ENCODE data around the gene FAM168B. TPM values are rescaled to one million over a fixed set of nuclear protein-coding genes. Genes with fewer than 3 reads are reported as not detected.
"Not testable (repeated sequence)": the region's sequence is repeated elsewhere in the genome, so short reads cannot be mapped to it uniquely, and the experiment has no call there.

FAM168B gene, protein sequence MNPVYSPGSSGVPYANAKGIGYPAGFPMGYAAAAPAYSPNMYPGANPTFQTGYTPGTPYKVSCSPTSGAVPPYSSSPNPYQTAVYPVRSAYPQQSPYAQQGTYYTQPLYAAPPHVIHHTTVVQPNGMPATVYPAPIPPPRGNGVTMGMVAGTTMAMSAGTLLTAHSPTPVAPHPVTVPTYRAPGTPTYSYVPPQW
- polyA plus RNA-seq (ENCODE audit: insufficient read length in 4 of 4), result 100 to 1,000 TPM; 117 to 134 (median 126) TPM

DNA sequence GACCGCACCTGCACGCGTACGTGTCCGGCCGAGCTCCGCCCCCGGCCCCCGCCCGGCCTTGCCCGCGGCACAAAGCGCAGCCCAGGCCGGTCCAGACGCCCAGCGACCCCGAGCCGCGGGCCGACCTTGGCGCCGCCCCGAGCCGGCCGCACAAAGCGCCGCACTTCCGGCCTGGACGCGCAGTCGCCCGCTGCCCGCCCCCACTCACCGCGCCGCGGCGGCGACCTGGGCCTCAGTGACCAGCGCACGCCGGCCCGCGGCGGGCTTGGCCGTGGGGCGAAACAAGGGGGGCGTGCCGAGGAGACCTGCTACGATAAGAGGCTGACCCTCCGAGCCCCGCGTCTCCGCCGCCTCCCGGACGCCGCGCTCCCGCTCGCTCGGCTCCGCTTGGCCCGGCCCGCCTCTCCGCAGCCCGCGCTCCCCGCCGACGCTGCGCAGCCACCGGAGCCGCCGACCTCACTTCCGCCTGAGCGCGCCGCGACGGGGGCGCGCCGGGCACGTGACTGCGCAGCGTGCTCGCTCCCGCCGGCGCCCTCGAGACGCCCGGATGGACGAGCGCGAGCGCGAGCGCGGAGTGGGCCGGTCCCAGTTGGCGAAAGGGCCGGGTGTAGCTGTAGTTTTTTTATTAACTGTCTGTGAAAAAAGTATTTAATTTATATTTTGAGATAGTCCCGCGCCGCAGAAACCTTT lies at the start of gene FAM168B:
Gene FAM168B (minus strand): TSS at position 455 of the 690 bp plus-strand sequence. CDS start 10,814 bp downstream, outside the sequence.
- DNase-seq (ENCODE audit: low read depth in 4 of 4, low spot score in 3 of 4), result peak; percentile 85 to 88 (median 88)

DNA sequence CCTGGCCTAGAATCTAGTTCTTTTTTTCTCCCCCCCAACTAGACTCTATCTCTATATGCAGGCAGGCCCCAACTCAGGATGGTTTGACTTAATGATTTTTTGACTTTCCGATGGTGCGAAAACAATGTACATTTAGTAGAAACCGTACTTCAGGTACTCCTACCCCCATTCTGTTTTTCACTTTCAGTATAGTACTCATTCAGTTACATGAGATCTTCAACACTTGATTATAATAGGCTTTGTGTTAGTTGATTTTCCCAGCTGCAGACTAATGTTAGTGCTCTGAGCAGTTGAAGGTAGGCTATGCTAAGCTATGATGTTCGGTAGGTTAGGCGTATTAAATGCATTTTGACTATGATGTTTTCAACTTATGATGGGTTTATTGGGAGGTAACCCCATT lies 49.6 kb upstream of the FAM168B start:
- no peak for DNase-seq (ENCODE audit: low read depth in 4 of 4, low spot score in 3 of 4)

DNA sequence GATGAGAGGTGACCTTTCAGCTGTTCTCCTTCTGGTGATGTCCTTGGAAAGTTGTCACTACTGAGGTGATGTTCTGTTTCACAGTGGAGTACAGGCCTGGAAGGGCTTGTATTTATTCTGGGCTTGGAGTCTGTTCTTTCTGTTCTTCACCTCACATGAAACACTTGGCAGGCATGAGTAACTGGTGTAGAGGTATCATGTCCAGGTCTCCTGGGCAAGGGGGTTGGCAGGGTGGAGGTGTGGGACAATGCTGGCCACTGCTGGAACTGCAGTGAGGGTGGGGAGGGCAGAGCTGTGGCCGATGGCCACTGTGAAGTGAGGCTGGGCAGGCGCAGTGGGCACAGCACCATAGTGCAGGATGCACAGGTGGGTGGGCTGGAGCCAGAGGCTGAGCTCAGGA lies 47.3 kb upstream of the FAM168B start:
- DNase-seq (ENCODE audit: low read depth in 4 of 4, low spot score in 3 of 4), result no peak

DNA sequence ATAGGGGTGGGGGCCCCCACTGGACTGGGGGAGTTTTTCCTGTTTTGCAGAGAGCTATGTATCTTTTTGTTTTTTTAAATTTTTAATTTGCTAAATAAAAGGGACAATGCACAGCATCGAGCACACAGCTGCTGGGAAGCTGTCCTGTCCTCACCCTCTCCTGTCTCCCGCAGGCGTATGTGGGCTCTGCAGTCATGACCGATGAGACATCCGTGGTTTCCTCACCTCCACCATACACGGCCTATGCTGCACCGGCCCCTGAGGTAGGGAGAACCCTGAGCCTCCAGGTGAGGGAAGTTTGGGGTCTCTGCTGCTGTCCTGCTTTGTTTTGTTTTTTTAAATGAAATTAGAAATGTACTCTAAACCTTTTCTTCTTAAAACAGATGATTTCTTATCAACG lies 39.5 kb upstream of the FAM168B start:
- no peak for DNase-seq (ENCODE audit: low read depth in 4 of 4, low spot score in 3 of 4)

DNA sequence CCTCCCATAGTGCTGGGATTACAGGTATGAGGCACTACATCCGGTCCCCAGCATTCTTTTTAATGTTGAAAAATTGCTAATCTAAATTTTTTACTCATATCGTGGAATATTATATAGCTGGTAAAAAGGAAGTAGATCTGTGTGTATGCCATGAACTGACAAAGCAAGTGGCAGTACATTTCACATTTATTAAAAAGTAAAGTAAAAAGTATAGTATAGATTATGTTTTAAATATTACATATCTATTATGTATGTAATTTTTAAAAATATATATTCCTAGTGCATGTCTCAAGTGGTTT lies 37.0 kb upstream of the FAM168B start:
- DNase-seq (ENCODE audit: low read depth in 4 of 4, low spot score in 3 of 4), result no peak

DNA sequence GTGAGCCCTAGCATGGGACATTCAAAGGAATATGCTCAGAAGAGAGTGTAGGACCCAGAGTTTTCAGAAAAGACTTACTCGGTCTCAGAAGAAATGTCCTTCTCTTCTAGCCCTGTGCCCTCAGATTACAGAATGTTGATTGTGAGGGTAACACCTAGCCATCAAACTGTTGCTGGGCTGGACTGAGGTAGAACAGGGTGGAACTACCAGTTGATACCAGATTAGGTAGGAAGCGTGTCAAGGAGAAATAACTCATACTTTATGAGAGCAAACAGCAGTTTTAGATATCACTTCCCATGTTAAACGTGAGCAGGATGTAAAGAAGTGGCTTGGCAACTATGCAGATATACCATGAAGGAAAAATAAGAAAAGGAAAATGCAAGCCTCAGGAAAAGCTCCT lies 34.7 kb upstream of the FAM168B start:
- no peak for DNase-seq (ENCODE audit: low read depth in 4 of 4, low spot score in 3 of 4)

DNA sequence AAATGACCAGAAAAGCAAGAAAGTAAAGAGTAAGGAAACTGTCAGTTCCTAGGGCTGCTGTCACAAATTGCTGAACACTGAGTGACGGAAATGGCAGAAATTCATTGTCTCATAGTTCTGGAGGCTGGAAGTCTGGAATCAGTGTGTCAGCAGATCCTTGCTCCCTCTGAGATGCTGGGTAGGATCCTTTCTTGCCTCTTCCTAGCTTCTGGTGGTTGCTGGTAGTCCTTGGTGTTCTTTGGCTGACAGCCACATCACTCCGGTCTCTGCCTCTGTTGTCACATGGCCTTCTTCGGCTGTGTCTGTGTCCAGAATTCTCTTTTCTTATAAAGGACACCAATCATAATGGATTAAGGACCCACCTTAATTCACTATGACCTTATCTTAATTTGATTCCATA lies 33.8 kb upstream of the FAM168B start:
- no peak for DNase-seq (ENCODE audit: low read depth in 4 of 4, low spot score in 3 of 4)

DNA sequence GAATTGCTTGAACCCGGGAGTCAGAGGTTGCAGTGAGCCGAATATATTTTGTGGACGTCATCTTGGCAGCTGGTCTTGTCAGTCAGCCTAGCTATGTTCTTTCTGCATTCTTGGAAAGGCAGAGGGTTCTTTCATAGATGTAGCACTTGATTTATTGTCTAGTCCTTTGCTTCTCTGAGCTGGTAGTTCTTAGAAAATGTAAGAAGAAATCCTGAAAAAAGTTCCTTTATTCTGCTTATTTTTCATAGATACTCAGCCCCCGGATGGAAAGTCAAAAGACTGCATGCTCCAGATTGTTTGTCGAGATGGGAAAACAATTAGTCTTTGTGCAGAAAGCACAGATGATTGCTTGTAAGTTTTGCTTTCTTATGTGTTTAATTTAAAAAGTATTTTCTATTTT lies 33.2 kb upstream of the FAM168B start:
- DNase-seq (ENCODE audit: low read depth in 4 of 4, low spot score in 3 of 4), result no peak

DNA sequence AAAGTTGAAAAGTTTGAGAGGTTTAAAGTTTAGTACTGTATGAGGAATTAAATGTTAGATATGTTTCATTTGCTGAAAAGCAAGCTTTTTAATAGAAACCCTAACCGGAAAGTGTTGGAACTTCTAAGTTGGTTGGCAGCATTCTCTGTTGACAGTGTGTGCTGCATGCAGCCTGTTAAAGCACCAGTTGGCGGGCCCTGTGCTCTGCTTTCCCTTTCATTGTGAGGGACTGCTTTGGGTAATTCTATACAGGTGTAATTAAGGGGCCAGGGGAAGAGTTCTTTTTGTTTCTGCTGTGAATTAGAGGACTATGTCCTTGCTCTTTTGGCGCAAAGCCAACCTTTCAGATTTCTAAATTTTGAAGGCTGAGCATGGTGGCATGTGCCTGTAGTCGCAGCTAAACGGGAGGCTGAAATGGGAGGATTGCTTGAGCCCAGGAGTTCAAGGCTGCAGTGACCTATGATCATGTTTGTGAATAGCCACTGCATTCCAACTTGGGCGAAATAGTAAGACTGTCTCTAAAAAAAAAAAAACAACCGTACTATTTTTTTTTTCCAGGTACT lies 32.0 kb upstream of the FAM168B start:
- no peak for DNase-seq (ENCODE audit: low read depth in 4 of 4, low spot score in 3 of 4)

DNA sequence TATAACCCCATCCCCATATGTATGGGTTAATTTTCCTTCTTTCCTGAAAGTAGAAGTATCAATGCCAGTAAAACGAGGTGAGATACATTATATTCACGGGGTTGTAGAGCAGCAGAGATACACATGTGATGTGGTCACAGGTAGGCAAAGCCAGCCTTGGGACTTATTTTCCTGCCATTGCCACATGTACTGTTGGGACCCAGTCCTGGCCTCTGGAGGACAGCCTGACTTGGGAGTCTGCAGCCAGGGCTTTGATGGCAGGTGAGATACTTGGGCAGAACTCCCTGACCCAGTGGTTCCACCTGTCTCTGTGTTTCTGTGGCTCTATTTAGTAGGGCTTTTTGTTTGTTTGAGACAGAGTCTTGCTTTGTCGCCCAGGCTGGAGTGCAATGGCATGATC lies 29.9 kb upstream of the FAM168B start:
- no peak for DNase-seq (ENCODE audit: low read depth in 4 of 4, low spot score in 3 of 4)

DNA sequence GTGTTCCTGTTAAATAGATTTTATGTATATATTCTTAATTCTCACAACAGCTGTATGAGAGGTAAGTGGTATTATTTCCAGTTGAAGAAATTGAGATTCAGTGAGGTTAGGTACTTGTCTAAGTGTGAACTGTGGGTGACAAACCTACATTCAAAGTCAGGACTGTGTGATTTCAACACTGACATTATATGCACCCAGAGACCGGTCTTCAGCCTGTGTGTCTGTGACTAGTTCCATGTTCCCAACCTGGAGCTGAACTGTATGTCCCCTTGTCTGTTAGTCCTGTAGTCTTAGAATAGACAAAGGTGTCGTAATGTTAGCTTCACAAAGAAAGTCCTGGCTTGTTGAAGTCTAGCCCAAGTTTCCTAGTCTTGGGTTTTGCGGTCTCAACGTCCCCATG lies 29.2 kb upstream of the FAM168B start:
- no peak for DNase-seq (ENCODE audit: low read depth in 4 of 4, low spot score in 3 of 4)

DNA sequence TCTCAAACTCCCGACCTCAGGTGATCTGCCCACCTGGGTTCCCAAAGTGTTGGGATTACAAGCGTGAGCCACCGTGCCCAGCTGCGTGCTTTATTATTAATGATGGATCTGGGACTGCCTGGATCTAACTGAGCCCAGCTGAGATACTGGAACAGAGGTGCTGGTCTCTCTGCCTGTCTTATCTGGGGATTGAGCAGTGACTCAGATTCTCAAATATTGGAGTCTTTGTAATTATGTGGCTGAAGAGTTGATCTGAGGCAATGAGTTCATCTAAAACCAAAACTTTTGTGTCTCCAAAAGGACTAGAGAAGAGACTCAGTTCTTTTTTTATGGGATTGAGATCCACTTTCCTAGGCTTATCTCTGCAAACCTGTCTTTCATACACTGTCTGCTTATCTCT lies 28.2 kb upstream of the FAM168B start:
- DNase-seq (ENCODE audit: low read depth in 4 of 4, low spot score in 3 of 4), result no peak

DNA sequence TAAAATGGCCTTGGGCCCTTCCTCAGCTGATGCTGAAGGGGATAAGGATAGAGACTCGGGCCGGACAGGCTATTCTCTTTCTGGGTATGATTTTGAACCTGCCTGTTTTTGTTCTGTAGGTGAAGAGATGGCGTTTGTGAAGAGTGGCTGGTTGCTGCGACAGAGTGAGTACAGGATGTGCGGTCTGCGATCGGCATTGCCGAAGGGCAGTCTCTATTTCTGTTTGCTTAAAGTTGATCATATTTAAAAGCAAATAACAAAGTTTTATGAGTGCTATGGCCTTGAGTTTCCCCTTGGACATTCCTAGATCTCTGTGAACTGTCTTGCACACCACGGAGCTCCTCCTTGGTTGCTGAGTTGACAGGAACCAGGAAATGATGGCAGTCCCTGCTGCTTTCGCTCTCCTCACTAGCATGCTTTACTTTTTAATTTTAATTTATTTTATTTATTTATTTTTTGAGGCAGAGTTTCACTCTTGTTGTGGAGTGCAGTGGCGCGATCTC lies 27.6 kb upstream of the FAM168B start:
- no peak for DNase-seq (ENCODE audit: low read depth in 4 of 4, low spot score in 3 of 4)

DNA sequence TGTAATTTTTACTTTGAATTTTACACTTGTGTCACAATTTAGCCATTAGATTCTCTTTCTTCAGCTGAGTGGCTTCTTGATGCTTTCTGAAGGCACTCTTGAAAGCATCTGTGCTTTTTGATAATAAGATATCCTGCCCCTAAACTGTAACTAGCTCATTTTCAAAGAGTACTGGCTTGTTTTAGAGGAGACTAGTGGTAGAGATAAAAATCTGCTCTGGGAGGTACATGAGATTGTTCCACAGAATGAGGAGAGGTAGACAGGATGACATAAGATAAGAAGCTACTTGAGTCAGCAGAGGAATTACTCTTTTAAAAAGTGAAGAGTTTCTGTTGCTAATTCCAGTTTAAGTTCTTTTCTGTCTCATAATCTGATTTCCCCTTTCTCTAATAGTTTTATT lies 22.5 kb upstream of the FAM168B start:
- no peak for DNase-seq (ENCODE audit: low read depth in 4 of 4, low spot score in 3 of 4)

DNA sequence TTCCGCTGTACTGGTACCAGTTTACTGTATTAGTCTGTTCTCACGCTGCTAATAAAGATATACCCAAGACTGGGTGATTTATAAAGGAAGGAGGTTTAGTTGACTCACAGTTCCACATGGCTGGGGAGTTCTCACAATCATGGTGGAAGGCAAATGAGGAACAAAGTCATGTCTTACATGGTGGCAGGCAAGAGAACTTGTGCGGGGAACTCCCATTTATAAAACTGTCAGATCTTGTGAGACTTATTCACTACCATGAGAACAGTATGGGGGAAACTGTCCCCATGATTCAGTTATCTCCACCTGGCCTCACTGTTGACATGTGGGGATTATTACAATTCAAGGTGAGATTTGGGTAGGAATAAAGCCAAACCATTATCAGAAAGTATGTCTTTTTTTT lies 21.7 kb upstream of the FAM168B start:
- not testable (repeated sequence) for DNase-seq (ENCODE audit: low read depth in 4 of 4, low spot score in 3 of 4)

DNA sequence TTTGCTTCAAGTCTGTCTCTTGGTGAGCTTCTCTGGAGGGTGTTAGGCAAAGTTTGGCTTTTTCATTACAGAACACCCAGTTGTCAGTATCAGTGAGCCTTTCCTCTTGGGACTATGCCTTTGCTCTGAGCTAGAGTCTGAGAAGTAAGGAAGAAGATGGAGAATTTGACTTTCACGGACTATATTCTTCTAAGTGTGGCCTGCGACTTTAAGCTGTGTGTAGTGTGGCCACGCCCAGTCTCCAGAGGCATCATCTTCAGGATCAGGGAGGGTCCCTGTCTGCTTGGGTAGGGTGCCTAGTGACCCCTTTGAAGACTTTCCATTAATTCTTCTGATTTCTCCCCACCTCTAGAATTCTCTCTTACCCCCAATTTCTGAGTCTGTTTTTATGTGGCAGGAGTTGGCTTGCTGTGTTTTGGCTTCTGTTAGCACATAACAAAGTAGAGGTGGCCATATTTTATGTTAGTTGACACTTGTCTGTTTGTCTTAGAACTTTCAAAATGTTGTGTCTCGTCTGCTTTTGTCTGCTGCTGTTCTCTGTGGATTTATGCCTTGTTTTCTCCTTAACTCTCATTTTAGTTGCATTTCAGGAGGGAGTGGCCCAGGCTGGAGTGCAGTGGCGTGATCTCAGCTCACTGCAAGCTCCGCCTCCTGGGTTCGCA lies 20.4 kb upstream of the FAM168B start:
- DNase-seq (ENCODE audit: low read depth in 4 of 4, low spot score in 3 of 4), result no peak

DNA sequence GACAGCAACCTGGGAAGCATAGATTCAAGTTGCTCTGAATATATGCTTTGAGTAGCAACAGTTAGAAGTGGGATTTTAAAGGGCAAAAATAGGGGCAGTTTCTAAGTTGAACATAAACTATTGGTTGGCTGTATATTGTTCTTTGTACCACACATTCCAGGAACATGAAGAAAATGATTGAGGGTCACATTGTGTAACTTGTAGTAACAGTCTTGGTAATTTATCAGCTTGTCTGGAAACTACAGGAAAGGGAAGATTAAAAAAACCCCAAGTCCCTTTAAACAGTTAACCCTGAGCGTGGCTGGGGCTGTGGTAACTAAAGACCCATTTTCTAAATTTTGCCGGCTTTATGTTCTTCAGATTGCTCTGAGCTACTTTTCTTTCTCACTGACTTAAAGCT lies 19.3 kb upstream of the FAM168B start:
- no peak for DNase-seq (ENCODE audit: low read depth in 4 of 4, low spot score in 3 of 4)

DNA sequence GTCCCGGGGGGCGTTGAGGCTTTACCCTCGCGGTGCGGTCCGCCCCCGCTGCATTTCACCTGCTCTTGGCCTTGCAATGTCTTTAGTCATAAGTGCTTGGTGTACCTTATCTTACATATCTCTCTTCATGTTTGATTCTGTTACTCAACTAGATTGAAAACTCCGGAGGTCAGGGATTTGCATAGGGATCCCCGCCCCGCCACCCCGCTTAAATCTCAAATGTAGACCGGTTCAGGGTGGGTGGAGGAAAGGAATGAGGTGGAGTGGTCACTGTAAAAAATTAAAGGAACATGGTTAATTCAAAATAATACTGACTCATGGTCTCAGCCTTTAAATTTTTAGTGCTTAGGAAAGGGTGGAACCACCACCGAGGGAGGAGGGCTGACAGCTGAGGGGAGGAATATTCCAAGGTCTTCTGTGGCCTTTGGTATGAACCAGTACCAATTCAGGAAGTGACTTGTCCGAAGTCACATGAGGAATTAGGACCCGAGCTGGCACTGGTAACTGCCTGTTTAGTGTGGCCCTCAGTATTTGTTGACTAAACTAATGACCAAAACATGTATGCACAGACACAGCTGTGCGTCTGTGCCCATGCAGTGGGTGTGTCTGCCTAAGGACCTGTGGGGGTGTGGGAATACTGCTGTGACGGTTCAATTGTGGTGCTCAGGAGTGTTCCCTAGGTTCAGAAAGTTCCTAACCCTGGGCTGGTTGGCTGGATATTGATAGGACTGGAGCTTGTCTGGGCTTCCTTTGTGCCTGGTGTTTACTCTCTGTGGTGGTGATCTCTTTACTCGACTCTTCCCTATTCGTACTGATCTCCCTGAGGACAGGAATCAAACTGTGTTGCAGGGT lies 12.9 kb upstream of the FAM168B start:
- DNase-seq (ENCODE audit: low read depth in 4 of 4, low spot score in 3 of 4), result peak in 1 of 4 donors; percentile 16

DNA sequence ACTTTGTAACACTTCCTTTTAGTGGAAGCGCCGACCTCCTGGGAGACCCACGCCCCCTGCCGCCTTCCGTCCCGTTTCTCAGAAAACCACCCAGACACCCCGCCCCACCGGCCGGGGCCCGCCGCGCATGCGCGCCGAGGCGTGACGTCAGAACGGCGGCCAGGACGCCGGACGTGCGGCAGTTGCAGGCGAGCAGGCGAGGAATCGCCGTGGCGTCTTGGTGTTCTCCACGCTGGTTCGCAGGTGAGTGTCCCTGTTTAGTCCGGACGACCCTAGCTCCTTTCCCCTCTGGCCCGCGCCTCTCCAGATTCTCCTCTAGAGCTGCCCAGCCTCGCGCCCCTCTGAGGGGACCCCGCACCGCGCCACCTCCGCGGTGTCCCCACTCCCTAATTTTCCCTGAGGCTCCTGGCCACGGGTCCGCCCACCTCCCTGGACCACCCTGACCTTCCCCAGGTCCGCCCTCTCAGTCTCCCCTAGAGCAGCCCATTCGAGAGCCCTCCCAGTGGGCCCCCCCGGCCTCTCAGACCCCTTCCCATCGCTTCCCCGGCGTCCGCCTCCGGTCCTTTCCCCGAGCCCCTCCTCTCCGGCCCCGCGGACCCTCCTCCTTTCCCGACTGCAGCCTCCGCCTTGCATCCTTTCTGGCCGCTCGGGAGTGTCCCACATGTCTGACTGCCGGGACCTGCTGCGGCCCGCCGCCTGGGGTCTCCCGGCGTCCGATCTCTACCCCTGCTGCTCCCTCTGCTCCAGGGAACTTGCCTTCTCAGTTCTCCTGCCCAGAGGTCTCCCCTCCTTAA lies 12.1 kb upstream of the FAM168B start, which contains the start of gene PLEKHB2:
Gene PLEKHB2 (plus strand): TSS at position 181 of the 794 bp plus-strand sequence. CDS start 15,606 bp downstream, outside the sequence.
- peak; percentile 83 to 92 (median 86) for DNase-seq (ENCODE audit: low read depth in 4 of 4, low spot score in 3 of 4)

Data from right renal pelvis (tissue), 4 donors.